Liver (tissue), 3 donors: ENCODE results near the gene CARD14.
"Not testable (repeated sequence)": the region's sequence is repeated elsewhere in the genome, so short reads cannot be mapped to it uniquely, and the experiment has no call there.

Experiments
- ATF3 ChIP-seq: IDR thresholded peaks from 2 replicates; pipeline ENCODE4 v1.6.1; 2016; ENCODE audit warnings: antibody characterized with exemption
- CTCF ChIP-seq: fragments of 150-350 bp; IDR thresholded peaks from 2 replicates; pipeline ENCODE4 v1.5.1; 2017; ENCODE audit warnings: improper control_type of control experiment, low read depth, low read length; ENCODE audit not compliant: missing input control
- HNF4G ChIP-seq: IDR thresholded peaks from 2 replicates; pipeline ENCODE4 v1.6.1; 2016; ENCODE audit warnings: antibody characterized with exemption
- REST ChIP-seq: IDR thresholded peaks from 2 replicates; pipeline ENCODE4 v1.6.1; 2016; ENCODE audit warnings: antibody characterized with exemption, mild to moderate bottlenecking
- RXRA ChIP-seq, 2 donors: IDR thresholded peaks; 2 replicates each; pipeline ENCODE4 v1.6.1; 2017 to 2018; ENCODE audit warnings: antibody characterized with exemption in 2 of 2, mild to moderate bottlenecking in 1 of 2
- YY1 ChIP-seq: IDR thresholded peaks from 2 replicates; pipeline ENCODE4 v1.6.1; 2016; ENCODE audit warnings: antibody characterized with exemption, mild to moderate bottlenecking
- donor health status: healthy.
- donor health status: healthy.

- TF ChIP-seq RXRA (IDR thresholded peaks at IDR 0.05); YY1; CTCF; REST; HNF4G; ATF3: not testable (repeated sequence)
Measured at GRCh38 chr17:80244448-80244847, 74.6 kb downstream of the CARD14 start.
